PC-9 (cell line): Measurements from ENCODE around the gene OSTN. TPM values are rescaled to one million over a fixed set of nuclear protein-coding genes. Genes with fewer than 3 reads are reported as not detected.

Experiments
- BruUV-seq: library from RNA; stranded (reverse); fragments of 400-500 nt; replicated peaks from 2 replicates; lab custom pipeline; 2021; lab: Mats Ljungman, UMichigan
- CTCF ChIA-PET: fragments of 300-600 bp; sonication (Branson Sonifier 250); formaldehyde crosslinking; loops from one replicate; lab custom pipeline; 2022; ENCODE audit warnings: antibody characterized with exemption; lab: Charles Lee
- POLR2A ChIA-PET: fragments of 300-600 bp; sonication (Branson Sonifier 250); formaldehyde crosslinking; loops from one replicate; lab custom pipeline; 2022; ENCODE audit warnings: antibody characterized with exemption; ENCODE audit not compliant: unreplicated experiment; lab: Charles Lee
- DNase-seq, 2 experiments: peaks; one replicate each; pipeline versions ENCODE4 v3.0.0 to v3.0.0-alpha.2; 2015 to 2022; ENCODE audit warnings: mixed read lengths in 1 of 2
- H2AFZ ChIP-seq: fragments of 200-600 bp; sonication (generic); 2 replicates; pipeline ENCODE4 v1.8.1; 2017; ENCODE audit warnings: antibody characterized with exemption
- H3F3A ChIP-seq: fragments of 200-600 bp; sonication (generic); 2 replicates; pipeline ENCODE4 v1.8.1; 2017; ENCODE audit warnings: antibody characterized with exemption, mild to moderate bottlenecking, low read depth; ENCODE audit not compliant: insufficient read depth
- H3K27ac ChIP-seq: fragments of 200-600 bp; sonication (generic); 2 replicates; pipeline ENCODE4 v1.6.1; 2016; ENCODE audit warnings: mixed run types
- H3K27me3 ChIP-seq: fragments of 200-600 bp; sonication (generic); 2 replicates; pipeline ENCODE4 v1.6.1; 2016; ENCODE audit warnings: low read depth, mixed run types; ENCODE audit not compliant: insufficient read depth
- H3K36me3 ChIP-seq: fragments of 200-600 bp; sonication (generic); 2 replicates; pipeline ENCODE4 v1.6.1; 2016; ENCODE audit warnings: low read depth, mixed run types
- H3K4me1 ChIP-seq: fragments of 200-600 bp; sonication (generic); replicated peaks from 2 replicates; pipeline ENCODE4 v1.6.1; 2016; ENCODE audit warnings: mixed run types; ENCODE audit not compliant: insufficient read depth
- H3K4me2 ChIP-seq: fragments of 200-600 bp; sonication (generic); 2 replicates; pipeline ENCODE4 v1.6.1; 2017; ENCODE audit warnings: mixed run types
- H3K4me3 ChIP-seq: fragments of 200-600 bp; sonication (generic); 2 replicates; pipeline ENCODE4 v1.6.1; 2016; ENCODE audit warnings: mixed run types
- H3K79me2 ChIP-seq: fragments of 200-600 bp; sonication (generic); 2 replicates; pipeline ENCODE4 v1.6.1; 2017; ENCODE audit warnings: low read depth, mixed run types
- H3K9me2 ChIP-seq: fragments of 200-600 bp; sonication (generic); 2 replicates; pipeline ENCODE4 v1.8.1; 2017; ENCODE audit warnings: mild to moderate bottlenecking; ENCODE audit not compliant: insufficient read depth
- H3K9me3 ChIP-seq: fragments of 200-600 bp; sonication (generic); 2 replicates; pipeline ENCODE4 v1.8.1; 2016; ENCODE audit warnings: low read depth; ENCODE audit not compliant: insufficient read depth
- H4K20me1 ChIP-seq: fragments of 200-600 bp; sonication (generic); 2 replicates; pipeline ENCODE4 v1.8.1; 2017; ENCODE audit not compliant: insufficient read depth
- EZH2 ChIP-seq: fragments of 200-600 bp; sonication (generic); IDR thresholded peaks from 2 replicates; pipeline ENCODE4 v1.8.0; 2017; ENCODE audit warnings: antibody characterized with exemption, low read depth
- intact Hi-C: fragments of 100-400 bp; cut with micrococcal nuclease; formaldehyde crosslinking; loops from one replicate; pipeline ENCODE4 v1.10.0; 2022; ENCODE audit not compliant: unreplicated experiment
- total RNA-seq: library from RNA; stranded (reverse); gene quantifications from 2 replicates; pipeline ENCODE4 v1.2.3, GENCODE V29; 2021
- TF ChIP-seq, protein P1 (sequence below): fragments of 200-600 bp; sonication (generic); conservative IDR thresholded peaks from 2 replicates; pipeline ENCODE4 v1.6.1; 2017; ENCODE audit warnings: mixed run types, antibody characterized with exemption, mild to moderate bottlenecking, moderate library complexity

Gene OSTN
- total RNA-seq, 1 experiment from 2014 or later: not detected

DNA sequence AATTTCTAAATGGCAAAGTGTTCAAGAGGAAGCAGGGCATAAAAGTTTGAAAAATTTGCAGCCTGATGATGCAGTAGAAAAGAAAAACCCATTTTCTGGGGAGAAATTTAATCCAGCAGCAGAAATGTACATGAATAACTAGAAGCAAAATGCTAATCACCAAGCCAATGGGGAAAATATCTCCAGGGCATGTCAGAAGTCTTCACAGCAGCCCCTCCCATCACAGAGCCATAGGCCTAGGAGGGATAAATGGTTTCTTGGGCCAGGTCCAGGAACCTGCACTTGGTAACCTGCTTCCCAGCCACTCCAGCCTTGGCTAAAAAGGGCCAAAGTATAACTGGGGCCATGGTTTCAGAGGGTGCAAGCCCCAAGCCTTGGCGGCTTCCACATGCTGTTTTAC, 22.6 kb downstream of the OSTN start:
- Histone ChIP-seq H3K79me2 (no peaks in the 10 kb centered on the region), H3F3A (no peaks in the 10 kb centered on the region; the same call in 1 of the 2 replicates), H4K20me1 (no peaks in the 10 kb centered on the region), H3K27me3 (no peaks in the 10 kb centered on the region), H3K4me2 (no peak overlapping the region), H3K27ac (no peak overlapping the region), H3K9me2 (peaks cover 4% of the 10 kb centered on the region), H3K4me3 (no peak overlapping the region), H2AFZ (no peak overlapping the region), H3K36me3 (no peaks in the 10 kb centered on the region), H3K9me3 (0 out of 2 replicates have a peak, but pooled peaks cover under 1% of the 10 kb centered on the region), H3K4me1 (no peaks in the 10 kb centered on the region)
- DNase-seq: no peak
- intact Hi-C loops: no loop called here
- no TSS peak for BruUV-seq
- ChIA-PET CTCF (no interaction called here), POLR2A (no interaction called here)
- TF ChIP-seq, protein P1, sequence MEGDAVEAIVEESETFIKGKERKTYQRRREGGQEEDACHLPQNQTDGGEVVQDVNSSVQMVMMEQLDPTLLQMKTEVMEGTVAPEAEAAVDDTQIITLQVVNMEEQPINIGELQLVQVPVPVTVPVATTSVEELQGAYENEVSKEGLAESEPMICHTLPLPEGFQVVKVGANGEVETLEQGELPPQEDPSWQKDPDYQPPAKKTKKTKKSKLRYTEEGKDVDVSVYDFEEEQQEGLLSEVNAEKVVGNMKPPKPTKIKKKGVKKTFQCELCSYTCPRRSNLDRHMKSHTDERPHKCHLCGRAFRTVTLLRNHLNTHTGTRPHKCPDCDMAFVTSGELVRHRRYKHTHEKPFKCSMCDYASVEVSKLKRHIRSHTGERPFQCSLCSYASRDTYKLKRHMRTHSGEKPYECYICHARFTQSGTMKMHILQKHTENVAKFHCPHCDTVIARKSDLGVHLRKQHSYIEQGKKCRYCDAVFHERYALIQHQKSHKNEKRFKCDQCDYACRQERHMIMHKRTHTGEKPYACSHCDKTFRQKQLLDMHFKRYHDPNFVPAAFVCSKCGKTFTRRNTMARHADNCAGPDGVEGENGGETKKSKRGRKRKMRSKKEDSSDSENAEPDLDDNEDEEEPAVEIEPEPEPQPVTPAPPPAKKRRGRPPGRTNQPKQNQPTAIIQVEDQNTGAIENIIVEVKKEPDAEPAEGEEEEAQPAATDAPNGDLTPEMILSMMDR: no peak
- TF ChIP-seq EZH2: no peak

DNA sequence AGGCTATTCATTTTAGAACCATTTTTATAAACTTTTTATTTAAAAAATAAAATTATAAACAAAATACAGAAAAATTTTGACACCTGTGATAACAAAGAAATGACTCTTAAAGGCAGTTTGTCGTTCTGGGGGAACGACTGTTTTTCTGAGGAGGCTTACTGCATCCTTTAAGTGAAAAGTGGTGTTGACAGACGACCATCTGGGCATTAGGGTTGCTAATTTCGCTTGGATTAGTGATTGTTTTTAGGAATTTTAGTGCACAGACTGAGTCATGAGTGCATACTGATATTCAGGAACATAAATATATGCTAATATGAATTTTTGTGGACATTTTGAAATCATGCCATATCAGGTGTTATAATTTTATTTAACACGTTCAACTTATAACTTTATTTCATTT, 28.5 kb downstream of the OSTN start:
- CTCF ChIA-PET: no interaction called here
- intact Hi-C loops: no loop called here
- DNase-seq: peak in 1 of 2 experiments; percentile 18
- no peaks in the 10 kb centered on the region for H3K9me3 ChIP-seq
- H3K36me3 ChIP-seq: no peaks in the 10 kb centered on the region
- POLR2A ChIA-PET: no interaction called here
- no peaks in the 10 kb centered on the region for H3K27me3 ChIP-seq
- no peaks in the 10 kb centered on the region; the same call in 1 of the 2 replicates for H3F3A ChIP-seq
- H3K4me2 ChIP-seq: no peak overlapping the region
- no peak overlapping the region for H3K4me3 ChIP-seq
- H3K4me1 ChIP-seq: no peaks in the 10 kb centered on the region
- no peak for TF ChIP-seq EZH2
- TF ChIP-seq, protein P1: no peak
- no peaks in the 10 kb centered on the region for H3K79me2 ChIP-seq
- no peak overlapping the region for H3K27ac ChIP-seq
- no peaks in the 10 kb centered on the region; the same call in 1 of the 2 replicates for H3K9me2 ChIP-seq
- no peaks in the 10 kb centered on the region for H4K20me1 ChIP-seq
- BruUV-seq: no TSS peak
- no peak overlapping the region for H2AFZ ChIP-seq

DNA sequence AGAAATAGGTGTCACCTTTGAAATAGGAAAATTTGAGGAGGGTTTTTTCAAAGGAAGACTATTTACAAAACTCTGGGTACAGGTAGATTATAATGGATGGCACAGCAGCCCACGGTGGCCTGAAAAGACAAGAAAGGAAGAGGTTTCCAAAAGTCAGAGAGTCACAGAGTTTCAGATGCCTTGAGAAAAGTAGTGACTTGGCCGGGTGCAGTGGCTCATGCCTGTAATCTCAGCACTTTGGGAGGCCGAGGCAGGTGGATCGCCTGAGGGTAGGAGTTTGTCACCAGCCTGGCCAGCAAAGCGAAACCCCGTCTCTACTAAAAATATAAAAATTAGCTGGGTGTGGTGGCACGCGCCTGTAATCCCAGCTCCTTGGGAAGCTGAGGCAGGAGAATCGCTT, 35.2 kb downstream of the OSTN start:
- Histone ChIP-seq H3K4me3 (no peak overlapping the region), H3K27ac (no peak overlapping the region), H3K36me3 (no peaks in the 10 kb centered on the region), H3K27me3 (no peaks in the 10 kb centered on the region), H3K9me3 (0 out of 2 replicates have a peak, but pooled peaks cover 6% of the 10 kb centered on the region), H3K4me2 (no peak overlapping the region), H2AFZ (no peak overlapping the region), H4K20me1 (no peaks in the 10 kb centered on the region), H3K4me1 (peaks cover 37% of the 10 kb centered on the region), H3K9me2 (no peaks in the 10 kb centered on the region), H3K79me2 (no peaks in the 10 kb centered on the region), H3F3A (peaks cover 26% of the 10 kb centered on the region)
- CTCF ChIA-PET: no interaction called here
- POLR2A ChIA-PET: no interaction called here
- no peak for DNase-seq
- no TSS peak for BruUV-seq
- no peak for TF ChIP-seq EZH2
- intact Hi-C loops: loop anchor here (10.0 kb wide), 2 partner anchors 179 to 669 kb away; no protein-coding TSS in a partner anchor
